ENCODE data around the gene CDK13. TPM values are rescaled to one million over a fixed set of nuclear protein-coding genes. Genes with fewer than 3 reads are reported as not detected.
A peak's percentile ranks its signal among the peaks of the same experiment; 100 is the strongest.

Gene CDK13
- total and polyA plus RNA-seq, 9 of the 15 experiments (the other 6 are each of a cell fraction or from before 2014, with no cell fraction given) = 9.8 to 46.1 (median 32.4) TPM

DNA sequence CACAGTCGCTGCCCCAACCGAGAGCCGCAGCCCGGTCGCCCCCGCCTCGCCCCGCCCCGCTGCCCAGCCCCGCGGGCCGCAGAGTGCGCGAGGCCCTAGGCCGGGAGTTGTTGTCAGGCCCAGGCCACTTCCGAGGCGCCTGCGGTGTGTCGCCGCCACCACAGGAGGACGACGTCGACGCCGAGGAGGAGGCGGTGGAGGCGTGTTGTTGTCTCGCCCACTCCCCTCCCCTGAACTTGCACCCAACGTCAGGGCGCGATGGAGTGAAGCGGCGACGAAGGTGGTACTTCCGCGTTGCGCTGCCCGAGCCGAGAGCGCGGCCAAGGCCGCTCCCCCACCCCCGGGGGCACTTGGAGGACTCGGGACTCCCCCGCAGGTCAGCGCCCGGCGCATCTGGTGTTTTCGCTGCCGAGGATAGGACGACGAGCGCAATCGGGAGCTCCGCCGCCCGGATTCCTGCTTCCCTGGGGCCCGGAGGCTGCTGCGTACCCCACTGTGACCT is at the start of gene CDK13 (continued):
- TF ChIP-seq, protein P1, sequence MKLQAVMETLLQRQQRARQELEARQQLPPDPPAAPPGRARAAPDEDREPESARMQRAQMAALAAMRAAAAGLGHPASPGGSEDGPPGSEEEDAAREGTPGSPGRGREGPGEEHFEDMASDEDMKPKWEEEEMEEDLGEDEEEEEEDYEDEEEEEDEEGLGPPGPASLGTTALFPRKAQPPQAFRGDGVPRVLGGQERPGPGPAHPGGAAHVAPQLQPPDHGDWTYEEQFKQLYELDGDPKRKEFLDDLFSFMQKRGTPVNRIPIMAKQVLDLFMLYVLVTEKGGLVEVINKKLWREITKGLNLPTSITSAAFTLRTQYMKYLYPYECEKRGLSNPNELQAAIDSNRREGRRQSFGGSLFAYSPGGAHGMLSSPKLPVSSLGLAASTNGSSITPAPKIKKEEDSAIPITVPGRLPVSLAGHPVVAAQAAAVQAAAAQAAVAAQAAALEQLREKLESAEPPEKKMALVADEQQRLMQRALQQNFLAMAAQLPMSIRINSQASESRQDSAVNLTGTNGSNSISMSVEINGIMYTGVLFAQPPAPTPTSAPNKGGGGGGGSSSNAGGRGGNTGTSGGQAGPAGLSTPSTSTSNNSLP (IDR thresholded peaks at IDR 0.05; ENCODE audit: borderline replicate concordance, low read depth, low read length) = no peak
- TF ChIP-seq, protein P2, sequence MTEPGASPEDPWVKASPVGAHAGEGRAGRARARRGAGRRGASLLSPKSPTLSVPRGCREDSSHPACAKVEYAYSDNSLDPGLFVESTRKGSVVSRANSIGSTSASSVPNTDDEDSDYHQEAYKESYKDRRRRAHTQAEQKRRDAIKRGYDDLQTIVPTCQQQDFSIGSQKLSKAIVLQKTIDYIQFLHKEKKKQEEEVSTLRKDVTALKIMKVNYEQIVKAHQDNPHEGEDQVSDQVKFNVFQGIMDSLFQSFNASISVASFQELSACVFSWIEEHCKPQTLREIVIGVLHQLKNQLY (CRISPR knock-in tag; conservative IDR thresholded peaks at IDR 0.05) = 0 out of 4 replicates have a peak, but pooled peaks of 1 of the 2 experiments have one; percentile 19
- TF ChIP-seq ZBTB17 (CRISPR knock-in tag; IDR thresholded peaks at IDR 0.05) = peak; percentile 21; the same call in 1 of the 2 replicates
- no peak for TF ChIP-seq ZNF431 (CRISPR knock-in tag; IDR thresholded peaks at IDR 0.05)
- no peak for TF ChIP-seq ZNF3 (CRISPR knock-in tag; IDR thresholded peaks at IDR 0.05)
- no peak for TF ChIP-seq KDM2B (CRISPR knock-in tag; IDR thresholded peaks at IDR 0.05)
- TF ChIP-seq SIN3A (IDR thresholded peaks at IDR 0.05; ENCODE audit: borderline replicate concordance in 2 of 2, control insufficient read depth in 1 of 2, low read depth in 2 of 2, low read length in 2 of 2) = peak in 1 of 2 experiments; percentile 32; a peak in 1 of 4 replicates
- TF ChIP-seq, protein P3, sequence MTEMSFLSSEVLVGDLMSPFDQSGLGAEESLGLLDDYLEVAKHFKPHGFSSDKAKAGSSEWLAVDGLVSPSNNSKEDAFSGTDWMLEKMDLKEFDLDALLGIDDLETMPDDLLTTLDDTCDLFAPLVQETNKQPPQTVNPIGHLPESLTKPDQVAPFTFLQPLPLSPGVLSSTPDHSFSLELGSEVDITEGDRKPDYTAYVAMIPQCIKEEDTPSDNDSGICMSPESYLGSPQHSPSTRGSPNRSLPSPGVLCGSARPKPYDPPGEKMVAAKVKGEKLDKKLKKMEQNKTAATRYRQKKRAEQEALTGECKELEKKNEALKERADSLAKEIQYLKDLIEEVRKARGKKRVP (CRISPR knock-in tag; IDR thresholded peaks at IDR 0.05) = 0 out of 2 replicates have a peak, but pooled peaks have one; percentile 5
- TF ChIP-seq, protein P4, sequence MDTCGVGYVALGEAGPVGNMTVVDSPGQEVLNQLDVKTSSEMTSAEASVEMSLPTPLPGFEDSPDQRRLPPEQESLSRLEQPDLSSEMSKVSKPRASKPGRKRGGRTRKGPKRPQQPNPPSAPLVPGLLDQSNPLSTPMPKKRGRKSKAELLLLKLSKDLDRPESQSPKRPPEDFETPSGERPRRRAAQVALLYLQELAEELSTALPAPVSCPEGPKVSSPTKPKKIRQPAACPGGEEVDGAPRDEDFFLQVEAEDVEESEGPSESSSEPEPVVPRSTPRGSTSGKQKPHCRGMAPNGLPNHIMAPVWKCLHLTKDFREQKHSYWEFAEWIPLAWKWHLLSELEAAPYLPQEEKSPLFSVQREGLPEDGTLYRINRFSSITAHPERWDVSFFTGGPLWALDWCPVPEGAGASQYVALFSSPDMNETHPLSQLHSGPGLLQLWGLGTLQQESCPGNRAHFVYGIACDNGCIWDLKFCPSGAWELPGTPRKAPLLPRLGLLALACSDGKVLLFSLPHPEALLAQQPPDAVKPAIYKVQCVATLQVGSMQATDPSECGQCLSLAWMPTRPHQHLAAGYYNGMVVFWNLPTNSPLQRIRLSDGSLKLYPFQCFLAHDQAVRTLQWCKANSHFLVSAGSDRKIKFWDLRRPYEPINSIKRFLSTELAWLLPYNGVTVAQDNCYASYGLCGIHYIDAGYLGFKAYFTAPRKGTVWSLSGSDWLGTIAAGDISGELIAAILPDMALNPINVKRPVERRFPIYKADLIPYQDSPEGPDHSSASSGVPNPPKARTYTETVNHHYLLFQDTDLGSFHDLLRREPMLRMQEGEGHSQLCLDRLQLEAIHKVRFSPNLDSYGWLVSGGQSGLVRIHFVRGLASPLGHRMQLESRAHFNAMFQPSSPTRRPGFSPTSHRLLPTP (IDR thresholded peaks at IDR 0.05; ENCODE audit: borderline replicate concordance, extremely low read depth, insufficient read length) = no peak
- peak; percentile 17; the same call in 1 of the 2 replicates for TF ChIP-seq ARID1B (IDR thresholded peaks at IDR 0.05)
- no peak for TF ChIP-seq ZNF76 (CRISPR knock-in tag; IDR thresholded peaks at IDR 0.05; ENCODE audit: borderline replicate concordance)
- TF ChIP-seq, protein P5, sequence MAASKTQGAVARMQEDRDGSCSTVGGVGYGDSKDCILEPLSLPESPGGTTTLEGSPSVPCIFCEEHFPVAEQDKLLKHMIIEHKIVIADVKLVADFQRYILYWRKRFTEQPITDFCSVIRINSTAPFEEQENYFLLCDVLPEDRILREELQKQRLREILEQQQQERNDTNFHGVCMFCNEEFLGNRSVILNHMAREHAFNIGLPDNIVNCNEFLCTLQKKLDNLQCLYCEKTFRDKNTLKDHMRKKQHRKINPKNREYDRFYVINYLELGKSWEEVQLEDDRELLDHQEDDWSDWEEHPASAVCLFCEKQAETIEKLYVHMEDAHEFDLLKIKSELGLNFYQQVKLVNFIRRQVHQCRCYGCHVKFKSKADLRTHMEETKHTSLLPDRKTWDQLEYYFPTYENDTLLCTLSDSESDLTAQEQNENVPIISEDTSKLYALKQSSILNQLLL (CRISPR knock-in tag; IDR thresholded peaks at IDR 0.05; ENCODE audit: borderline replicate concordance) = no peak
- no peak for TF ChIP-seq CBX5 (IDR thresholded peaks at IDR 0.05; ENCODE audit: borderline replicate concordance, low read depth)
- TF ChIP-seq, protein P6, sequence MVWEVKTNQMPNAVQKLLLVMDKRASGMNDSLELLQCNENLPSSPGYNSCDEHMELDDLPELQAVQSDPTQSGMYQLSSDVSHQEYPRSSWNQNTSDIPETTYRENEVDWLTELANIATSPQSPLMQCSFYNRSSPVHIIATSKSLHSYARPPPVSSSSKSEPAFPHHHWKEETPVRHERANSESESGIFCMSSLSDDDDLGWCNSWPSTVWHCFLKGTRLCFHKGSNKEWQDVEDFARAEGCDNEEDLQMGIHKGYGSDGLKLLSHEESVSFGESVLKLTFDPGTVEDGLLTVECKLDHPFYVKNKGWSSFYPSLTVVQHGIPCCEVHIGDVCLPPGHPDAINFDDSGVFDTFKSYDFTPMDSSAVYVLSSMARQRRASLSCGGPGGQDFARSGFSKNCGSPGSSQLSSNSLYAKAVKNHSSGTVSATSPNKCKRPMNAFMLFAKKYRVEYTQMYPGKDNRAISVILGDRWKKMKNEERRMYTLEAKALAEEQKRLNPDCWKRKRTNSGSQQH (CRISPR knock-in tag; IDR thresholded peaks at IDR 0.05) = peak; percentile 23; the same call in 1 of the 2 replicates
- no peak for TF ChIP-seq TOE1 (IDR thresholded peaks at IDR 0.05; ENCODE audit: borderline replicate concordance)
- no peak for TF ChIP-seq TOE1 (CRISPR knock-in tag; IDR thresholded peaks at IDR 0.05; ENCODE audit: borderline replicate concordance, low read depth)
- TF ChIP-seq EHMT2 (IDR thresholded peaks at IDR 0.05) = no peak
- 0 out of 2 replicates have a peak, but pooled peaks have one; percentile 40 for TF ChIP-seq HDAC2 (IDR thresholded peaks at IDR 0.05)
